Smooth muscle cell of the coronary artery (primary cell): ENCODE data around the gene CYB561D2. TPM values are rescaled to one million over a fixed set of nuclear protein-coding genes. Genes with fewer than 3 reads are reported as not detected.

Source experiments
- total RNA-seq: library from RNA; depleted of rRNA; stranded (reverse); fragments of >200 nt; gene quantifications from 2 replicates; pipeline ENCODE4 v1.2.3, GENCODE V29; 2014; ENCODE audit warnings: low replicate concordance

CYB561D2 gene
- 32.7 and 33.1 TPM in 2 replicates for total RNA-seq

GRCh38 chr3:50350527-50351322, at the start of gene CYB561D2, which contains the start of gene NPRL2:
CYB561D2 (plus strand) TSS chr3:50350862; CDS start chr3:50351434, 572 bp downstream.
NPRL2 (minus strand) TSS chr3:50350775; CDS start chr3:50350652, 123 bp downstream.

GRCh38 chr3:50303013-50303815, 47.4 kb upstream of the CYB561D2 start, which contains the start of gene HYAL1:
HYAL1 (minus strand) TSS chr3:50303574; CDS start chr3:50302956, 618 bp downstream.

GRCh38 chr3:50322386-50323091, 28.1 kb upstream of the CYB561D2 start, which contains the start of gene HYAL2:
HYAL2 (minus strand) TSS chr3:50322745; CDS start chr3:50320489, 2,256 bp downstream.

GRCh38 chr3:50327943-50328691, 22.5 kb upstream of the CYB561D2 start, which contains the start of gene TUSC2:
TUSC2 (minus strand) TSS chr3:50328223; CDS start chr3:50328099, 124 bp downstream.

GRCh38 chr3:50340448-50341329, 10.0 kb upstream of the CYB561D2 start, which contains the start of gene RASSF1:
RASSF1 (minus strand) TSS chr3:50340836; CDS start chr3:50340805, 31 bp downstream.

GRCh38 chr3:50345586-50346234, 5.0 kb upstream of the CYB561D2 start, which contains the start of gene ZMYND10:
ZMYND10 (minus strand) TSS chr3:50345732; CDS start chr3:50345579, 153 bp downstream.

GRCh38 chr3:50358911-50359759, 8.5 kb downstream of the CYB561D2 start, which contains the start of gene TMEM115:
TMEM115 (minus strand) TSS chr3:50359521; CDS start chr3:50359063, 458 bp downstream.

Other genes starting within 250 kb of the CYB561D2 start
- 3.7 and 7.4 TPM in 2 replicates for gene SEMA3F, start 195.5 kb upstream of the CYB561D2 start, total RNA-seq
- not detected in 2 replicates for gene GNAT1, start 159.3 kb upstream of the CYB561D2 start, total RNA-seq
- gene SLC38A3, start 145.6 kb upstream of the CYB561D2 start, total RNA-seq = not detected in 2 replicates
- gene GNAI2, start 114.7 kb upstream of the CYB561D2 start, total RNA-seq = 308 and 476 TPM in 2 replicates
- 7.2 and 13.2 TPM in 2 replicates for gene SEMA3B, start 81.7 kb upstream of the CYB561D2 start, total RNA-seq
- not detected in 2 replicates for gene LSMEM2, start 71.8 kb upstream of the CYB561D2 start, total RNA-seq
- 35.9 and 57.7 TPM in 2 replicates for gene IFRD2, start 58.4 kb upstream of the CYB561D2 start, total RNA-seq
- gene HYAL3, start 51.5 kb upstream of the CYB561D2 start, total RNA-seq = 4.0 and 5.3 TPM in 2 replicates
- 0.82 and 1.8 TPM in 2 replicates for gene NAA80, start 51.5 kb upstream of the CYB561D2 start, total RNA-seq
- 0.60 and 0.94 TPM in 2 replicates for gene HYAL1, start 47.3 kb upstream of the CYB561D2 start, total RNA-seq
- 63.8 and 67.0 TPM in 2 replicates for gene HYAL2, start 28.1 kb upstream of the CYB561D2 start, total RNA-seq
- 11.5 and 15.5 TPM in 2 replicates for gene TUSC2, start 22.6 kb upstream of the CYB561D2 start, total RNA-seq
- gene RASSF1, start 10.0 kb upstream of the CYB561D2 start, total RNA-seq = 16.4 and 31.6 TPM in 2 replicates
- gene ZMYND10, start 5.1 kb upstream of the CYB561D2 start, total RNA-seq = 0.70 and 1.1 TPM in 2 replicates
- gene NPRL2, start 87 bp upstream of the CYB561D2 start, total RNA-seq = 23.2 and 30.0 TPM in 2 replicates
- gene TMEM115, start 8.7 kb downstream of the CYB561D2 start, total RNA-seq = 27.1 and 28.9 TPM in 2 replicates
- gene CACNA2D2, start 152.8 kb downstream of the CYB561D2 start, total RNA-seq = under 0.01 TPM in 1 of 2 replicates, not detected in the other
- gene C3orf18, start 216.9 kb downstream of the CYB561D2 start, total RNA-seq = 8.4 and 13.9 TPM in 2 replicates
- gene HEMK1, start 218.7 kb downstream of the CYB561D2 start, total RNA-seq = 9.1 and 19.6 TPM in 2 replicates